CD14-positive monocyte (primary cell): ENCODE measurements around the gene OSBP2. TPM values are rescaled to one million over a fixed set of nuclear protein-coding genes. Genes with fewer than 3 reads are reported as not detected.

Experiments used
- DNase-seq, 3 donors: peaks; one replicate each; pipeline ENCODE4 v3.0.0-alpha.2; 2011 to 2022
- H2AFZ ChIP-seq: 2 replicates; pipeline ENCODE4 v1.6.0; 2012; ENCODE audit warnings: mild to moderate bottlenecking, low read depth, low read length, inconsistent platforms; ENCODE audit not compliant: insufficient read depth, poor library complexity, severe bottlenecking
- H3K27ac ChIP-seq, 2 donors: 1 replicate in 1 of 2; 2 replicates in 1 of 2; pipeline ENCODE4 v1.5.1; 2012 to 2013; ENCODE audit warnings: low read length in 2 of 2, control low read depth in 1 of 2, inconsistent platforms in 1 of 2, low read depth in 1 of 2, mild to moderate bottlenecking in 1 of 2
- H3K27me3 ChIP-seq, 2 donors: one replicate each; pipeline versions ENCODE4 v1.6.0 to v1.6.1; 2011 to 2013; ENCODE audit warnings: low read length in 2 of 2; ENCODE audit not compliant: control insufficient read depth in 2 of 2, insufficient read depth in 2 of 2
- H3K36me3 ChIP-seq, 2 donors: replicated peaks in 1 of 2; 1 replicate in 1 of 2; 2 replicates in 1 of 2; pipeline versions ENCODE4 v1.5.1 to v1.6.1; 2012 to 2013; ENCODE audit warnings: low read length in 2 of 2, control low read depth in 1 of 2, inconsistent platforms in 1 of 2, mild to moderate bottlenecking in 1 of 2; ENCODE audit not compliant: insufficient read depth in 2 of 2, control insufficient read depth in 1 of 2
- H3K4me1 ChIP-seq, 2 donors: 1 replicate in 1 of 2; 2 replicates in 1 of 2; pipeline versions ENCODE4 v1.5.1 to v1.6.1; 2012 to 2013; ENCODE audit warnings: low read length in 2 of 2, control low read depth in 1 of 2, inconsistent platforms in 1 of 2, mild to moderate bottlenecking in 1 of 2, moderate library complexity in 1 of 2; ENCODE audit not compliant: insufficient read depth in 2 of 2, control insufficient read depth in 1 of 2
- H3K4me2 ChIP-seq: replicated peaks from 2 replicates; pipeline ENCODE3; 2012; ENCODE audit warnings: low read length, moderate library complexity, mild to moderate bottlenecking; ENCODE audit not compliant: poor library complexity, severe bottlenecking; ENCODE audit errors: extremely low read depth
- H3K4me3 ChIP-seq, 3 experiments: fragments of 200-600 bp in 1 of 3; sonication (generic) in 1 of 3; replicated peaks in 1 of 3; 1 replicate in 2 of 3; 2 replicates in 1 of 3; pipeline ENCODE4 v1.5.1; 2011 to 2013; ENCODE audit warnings: low read length in 3 of 3, mild to moderate bottlenecking in 3 of 3, control low read depth in 2 of 3, low read depth in 2 of 3, inconsistent platforms in 1 of 3, moderate library complexity in 1 of 3
- H3K79me2 ChIP-seq: 2 replicates; pipeline ENCODE4 v1.6.0; 2012; ENCODE audit warnings: mild to moderate bottlenecking, control low read depth, inconsistent platforms, low read length, moderate library complexity; ENCODE audit not compliant: insufficient read depth
- H3K9ac ChIP-seq: 2 replicates; pipeline ENCODE4 v1.6.0; 2017; ENCODE audit warnings: low read length, mild to moderate bottlenecking; ENCODE audit not compliant: insufficient read depth, poor library complexity, severe bottlenecking
- H3K9me3 ChIP-seq, 2 donors: replicated peaks in 1 of 2; 1 replicate in 1 of 2; 2 replicates in 1 of 2; pipeline versions ENCODE4 v1.5.1 to v1.6.1; 2012 to 2013; ENCODE audit warnings: low read length in 2 of 2, control low read depth in 1 of 2; ENCODE audit not compliant: control insufficient read depth in 1 of 2, insufficient read depth in 1 of 2
- H4K20me1 ChIP-seq: 2 replicates; pipeline ENCODE4 v1.6.0; 2012; ENCODE audit warnings: mild to moderate bottlenecking, low read length, control low read depth, moderate library complexity; ENCODE audit not compliant: insufficient read depth
- H3K27ac Mint-ChIP-seq, 7 donors: one replicate each; pipeline ENCODE4 v1.8.0; 2020; ENCODE audit warnings: mild to moderate bottlenecking in 7 of 7, mixed read lengths in 7 of 7, moderate library complexity in 6 of 7, inconsistent platforms in 2 of 7
- H3K27me3 Mint-ChIP-seq, 3 donors: one replicate each; pipeline ENCODE4 v1.8.0; 2021 to 2022; ENCODE audit warnings: low read depth in 3 of 3, mild to moderate bottlenecking in 3 of 3, mixed read lengths in 3 of 3, moderate library complexity in 3 of 3, inconsistent platforms in 1 of 3
- H3K36me3 Mint-ChIP-seq, 2 donors: one replicate each; pipeline ENCODE4 v1.8.0; 2020; ENCODE audit warnings: mixed read lengths in 2 of 2, inconsistent platforms in 1 of 2, mild to moderate bottlenecking in 1 of 2
- H3K4me1 Mint-ChIP-seq: one replicate; pipeline ENCODE4 v1.8.0; 2020; ENCODE audit warnings: mild to moderate bottlenecking, mixed read lengths
- H3K4me3 Mint-ChIP-seq, 2 donors: one replicate each; pipeline ENCODE4 v1.8.0; 2020; ENCODE audit warnings: mild to moderate bottlenecking in 2 of 2, mixed read lengths in 2 of 2, moderate library complexity in 1 of 2
- H3K9me3 Mint-ChIP-seq, 7 donors: one replicate each; pipeline ENCODE4 v1.8.0; 2020 to 2022; ENCODE audit warnings: mixed read lengths in 7 of 7, mild to moderate bottlenecking in 6 of 7, moderate library complexity in 6 of 7, inconsistent platforms in 2 of 7
- WGBS: methylation state at CpG from one replicate; pipeline ENCODE4 v1.1.5; 2013; ENCODE audit warnings: missing lambda C conversion rate; ENCODE audit not compliant: insufficient coverage; 5-methylcytosine and 5-hydroxymethylcytosine counted together
- intact Hi-C, 2 donors: fragments of 100-400 bp; cut with micrococcal nuclease; formaldehyde crosslinking; loops; one replicate each; pipeline versions ENCODE4 v1.15.0 to v1.15.1; 2023
- polyA plus RNA-seq, 3 donors: library from polyadenylated mRNA; depleted of rRNA in 1 of 3; unstranded in 2 of 3; stranded (reverse) in 1 of 3; fragments of 300-500 nt in 2 of 3; fragments of >200 nt in 1 of 3; fragmentation: Illumina TruSeq in 2 of 3; gene quantifications; 1 replicate in 2 of 3; 2 replicates in 1 of 3; pipeline ENCODE4 v1.2.3, GENCODE V29; 2012 to 2021
- TF ChIP-seq, protein P1 (sequence below): fragments of 200-600 bp; IDR thresholded peaks from one replicate; pipeline ENCODE4 v1.8.0; 2022; ENCODE audit warnings: antibody characterized with exemption, mild to moderate bottlenecking

OSBP2 gene
- polyA plus RNA-seq, 3 donors: 0.21 to 0.54 TPM; not detected in 1

DNA sequence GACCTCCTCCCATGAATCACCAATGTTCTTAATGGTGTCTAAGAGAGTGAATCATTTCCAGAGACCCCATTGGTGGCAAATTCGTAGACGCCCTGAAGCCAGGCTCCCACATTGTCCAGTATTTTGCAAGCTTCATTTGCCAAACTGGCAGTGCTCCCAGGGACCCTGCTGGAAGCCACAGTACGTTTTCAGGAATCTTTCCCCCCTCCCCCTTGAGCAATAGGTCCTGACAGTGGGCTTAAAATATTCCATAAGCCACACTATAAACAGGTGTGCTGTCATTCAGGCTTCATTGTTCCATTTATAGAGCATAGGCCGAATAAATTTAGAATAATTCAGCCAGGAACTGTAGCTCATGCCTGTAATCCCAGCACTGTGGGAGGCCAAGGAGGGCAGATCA is 148.6 kb downstream of the OSBP2 start:
- H2AFZ ChIP-seq: no peak overlapping the region
- no peak overlapping the region for H3K4me3 ChIP-seq
- H4K20me1 ChIP-seq: no peaks in the 10 kb centered on the region
- no peak overlapping the region for H3K27ac ChIP-seq
- H3K4me1 ChIP-seq: no peaks in the 10 kb centered on the region
- intact Hi-C loops: no loop called here
- TF ChIP-seq, protein P1, sequence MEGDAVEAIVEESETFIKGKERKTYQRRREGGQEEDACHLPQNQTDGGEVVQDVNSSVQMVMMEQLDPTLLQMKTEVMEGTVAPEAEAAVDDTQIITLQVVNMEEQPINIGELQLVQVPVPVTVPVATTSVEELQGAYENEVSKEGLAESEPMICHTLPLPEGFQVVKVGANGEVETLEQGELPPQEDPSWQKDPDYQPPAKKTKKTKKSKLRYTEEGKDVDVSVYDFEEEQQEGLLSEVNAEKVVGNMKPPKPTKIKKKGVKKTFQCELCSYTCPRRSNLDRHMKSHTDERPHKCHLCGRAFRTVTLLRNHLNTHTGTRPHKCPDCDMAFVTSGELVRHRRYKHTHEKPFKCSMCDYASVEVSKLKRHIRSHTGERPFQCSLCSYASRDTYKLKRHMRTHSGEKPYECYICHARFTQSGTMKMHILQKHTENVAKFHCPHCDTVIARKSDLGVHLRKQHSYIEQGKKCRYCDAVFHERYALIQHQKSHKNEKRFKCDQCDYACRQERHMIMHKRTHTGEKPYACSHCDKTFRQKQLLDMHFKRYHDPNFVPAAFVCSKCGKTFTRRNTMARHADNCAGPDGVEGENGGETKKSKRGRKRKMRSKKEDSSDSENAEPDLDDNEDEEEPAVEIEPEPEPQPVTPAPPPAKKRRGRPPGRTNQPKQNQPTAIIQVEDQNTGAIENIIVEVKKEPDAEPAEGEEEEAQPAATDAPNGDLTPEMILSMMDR: no peak
- Mint-ChIP-seq H3K9me3 (peaks cover 0 to 11% (median 6%) of the 10 kb centered on the region in 7 donors), H3K4me3 (no peak overlapping the region), H3K4me1 (no peaks in the 10 kb centered on the region), H3K27me3 (peaks cover 0 to 8% (median 1%) of the 10 kb centered on the region in 3 donors), H3K36me3 (no peaks in the 10 kb centered on the region), H3K27ac (no peak overlapping the region)
- no peaks in the 10 kb centered on the region for H3K36me3 ChIP-seq
- no peak overlapping the region for H3K9ac ChIP-seq
- H3K4me2 ChIP-seq: no peak overlapping the region
- WGBS: 89% methylated on average over 4 of the region's 4 CpGs
- H3K79me2 ChIP-seq: no peaks in the 10 kb centered on the region
- no peak for DNase-seq
- no peaks in the 10 kb centered on the region for H3K27me3 ChIP-seq
- H3K9me3 ChIP-seq: peaks cover 0 to 2% of the 10 kb centered on the region in 2 donors

DNA sequence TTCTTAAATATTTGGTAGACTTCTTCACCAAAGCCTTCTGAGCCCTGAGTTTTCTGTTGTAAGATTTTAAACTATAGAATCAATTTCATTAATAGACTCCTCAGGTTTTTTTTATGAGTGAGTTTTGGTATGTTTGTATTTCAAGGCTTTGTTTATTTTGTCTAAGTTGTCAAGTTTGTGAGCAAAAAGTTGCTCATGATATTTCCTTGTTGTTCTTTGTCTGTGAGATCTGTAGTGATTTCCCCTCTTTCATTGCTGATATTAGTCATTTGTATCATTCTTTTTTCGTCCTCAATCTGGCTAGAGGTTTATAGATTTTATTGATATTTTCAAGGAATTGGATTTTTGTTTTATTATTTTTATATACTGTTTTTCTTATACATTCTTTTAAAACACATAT is 152.9 kb downstream of the OSBP2 start:
- Histone ChIP-seq H2AFZ (no peak overlapping the region), H3K79me2 (no peaks in the 10 kb centered on the region), H3K36me3 (no peaks in the 10 kb centered on the region), H3K4me3 (no peak overlapping the region), H3K9ac (no peak overlapping the region), H4K20me1 (no peaks in the 10 kb centered on the region), H3K4me2 (no peak overlapping the region), H3K4me1 (no peaks in the 10 kb centered on the region), H3K9me3 (no peaks in the 10 kb centered on the region), H3K27me3 (peaks cover 0 to 2% of the 10 kb centered on the region in 2 donors), H3K27ac (no peak overlapping the region)
- WGBS: no CpG with 5 or more reads among the region's 1 CpG
- Mint-ChIP-seq H3K27ac (no peak overlapping the region), H3K4me3 (no peak overlapping the region), H3K36me3 (no peaks in the 10 kb centered on the region), H3K27me3 (peaks cover 6 to 17% (median 6%) of the 10 kb centered on the region in 3 donors), H3K9me3 (peaks cover 0 to 8% (median 2%) of the 10 kb centered on the region in 7 donors), H3K4me1 (no peaks in the 10 kb centered on the region)
- intact Hi-C loops: no loop called here
- DNase-seq: no peak
- TF ChIP-seq, protein P1: no peak
